Activated naive CD4-positive, alpha-beta T cell treated with anti-CD3 and anti-CD28 coated beads, Interleukin-2, amount 50 U/mL, for 24 hours (primary cell): ENCODE results near the gene TMEM178B.

ENCODE experiments used
- H3K27ac Mint-ChIP-seq: one replicate; pipeline ENCODE4 v1.8.0; 2021; ENCODE audit warnings: mild to moderate bottlenecking, mixed read lengths
- H3K27me3 Mint-ChIP-seq: one replicate; pipeline ENCODE4 v1.8.0; 2021; ENCODE audit warnings: mixed read lengths
- H3K36me3 Mint-ChIP-seq: one replicate; pipeline ENCODE4 v1.8.0; 2021; ENCODE audit warnings: mixed read lengths
- H3K4me1 Mint-ChIP-seq: one replicate; pipeline ENCODE4 v1.8.0; 2021; ENCODE audit warnings: mixed read lengths
- H3K4me3 Mint-ChIP-seq: one replicate; pipeline ENCODE4 v1.8.0; 2021; ENCODE audit warnings: mild to moderate bottlenecking, mixed read lengths
- H3K9me3 Mint-ChIP-seq: one replicate; pipeline ENCODE4 v1.8.0; 2021; ENCODE audit warnings: mixed read lengths

The TMEM178B gene

GRCh38 chr7:141451232-141451631 is 377.4 kb downstream of the TMEM178B start:
- Mint-ChIP-seq H3K36me3 (no peaks in the 10 kb centered on the region), H3K4me3 (no peak overlapping the region), H3K4me1 (no peaks in the 10 kb centered on the region), H3K27me3 (peaks cover 7% of the 10 kb centered on the region), H3K9me3 (no peaks in the 10 kb centered on the region), H3K27ac (no peak overlapping the region)

- H3K27me3 Mint-ChIP-seq: peaks cover 8% of the 10 kb centered on the region
- no peak overlapping the region for H3K27ac Mint-ChIP-seq
- H3K36me3 Mint-ChIP-seq: no peaks in the 10 kb centered on the region
- no peaks in the 10 kb centered on the region for H3K9me3 Mint-ChIP-seq
- H3K4me1 Mint-ChIP-seq: no peaks in the 10 kb centered on the region
- H3K4me3 Mint-ChIP-seq: no peak overlapping the region
Observed at GRCh38 chr7:141452911-141453310, 379.0 kb downstream of the TMEM178B start.

GRCh38 chr7:141454338-141454737 is 380.5 kb downstream of the TMEM178B start:
- no peaks in the 10 kb centered on the region for H3K36me3 Mint-ChIP-seq
- H3K27me3 Mint-ChIP-seq: peaks cover 4% of the 10 kb centered on the region
- no peaks in the 10 kb centered on the region for H3K9me3 Mint-ChIP-seq
- no peak overlapping the region for H3K4me3 Mint-ChIP-seq
- no peak overlapping the region for H3K27ac Mint-ChIP-seq
- H3K4me1 Mint-ChIP-seq: no peaks in the 10 kb centered on the region

- Mint-ChIP-seq H3K27me3 (peaks cover 4% of the 10 kb centered on the region), H3K36me3 (no peaks in the 10 kb centered on the region), H3K9me3 (no peaks in the 10 kb centered on the region), H3K27ac (no peak overlapping the region), H3K4me1 (no peaks in the 10 kb centered on the region), H3K4me3 (no peak overlapping the region)
Observed at GRCh38 chr7:141455723-141456122, 381.9 kb downstream of the TMEM178B start.

- Mint-ChIP-seq H3K4me1 (no peaks in the 10 kb centered on the region), H3K36me3 (no peaks in the 10 kb centered on the region), H3K9me3 (no peaks in the 10 kb centered on the region), H3K27ac (no peak overlapping the region), H3K27me3 (peaks cover 6% of the 10 kb centered on the region), H3K4me3 (no peak overlapping the region)
Observed at GRCh38 chr7:141456298-141456697, 382.4 kb downstream of the TMEM178B start.

GRCh38 chr7:141456711-141457110 is 382.8 kb downstream of the TMEM178B start:
- Mint-ChIP-seq H3K27me3 (peaks cover 6% of the 10 kb centered on the region), H3K27ac (no peak overlapping the region), H3K36me3 (no peaks in the 10 kb centered on the region), H3K4me3 (no peak overlapping the region), H3K9me3 (no peaks in the 10 kb centered on the region), H3K4me1 (no peaks in the 10 kb centered on the region)

GRCh38 chr7:141460781-141461715 is 387.2 kb downstream of the TMEM178B start:
- no peak overlapping the region for H3K4me3 Mint-ChIP-seq
- peaks cover 3% of the 10 kb centered on the region for H3K27me3 Mint-ChIP-seq
- no peaks in the 10 kb centered on the region for H3K36me3 Mint-ChIP-seq
- no peaks in the 10 kb centered on the region for H3K4me1 Mint-ChIP-seq
- H3K27ac Mint-ChIP-seq: no peak overlapping the region
- H3K9me3 Mint-ChIP-seq: no peaks in the 10 kb centered on the region

- Mint-ChIP-seq H3K27ac (no peak overlapping the region), H3K9me3 (no peaks in the 10 kb centered on the region), H3K4me3 (no peak overlapping the region), H3K36me3 (no peaks in the 10 kb centered on the region), H3K27me3 (peaks cover 3% of the 10 kb centered on the region), H3K4me1 (no peaks in the 10 kb centered on the region)
Observed at GRCh38 chr7:141461924-141462323, 388.1 kb downstream of the TMEM178B start.

- Mint-ChIP-seq H3K4me3 (no peak overlapping the region), H3K36me3 (no peaks in the 10 kb centered on the region), H3K27me3 (peaks cover 5% of the 10 kb centered on the region), H3K9me3 (no peaks in the 10 kb centered on the region), H3K27ac (no peak overlapping the region), H3K4me1 (no peaks in the 10 kb centered on the region)
Observed at GRCh38 chr7:141462958-141463357, 389.1 kb downstream of the TMEM178B start.

GRCh38 chr7:141463986-141464385 is 390.1 kb downstream of the TMEM178B start:
- Mint-ChIP-seq H3K4me3 (no peak overlapping the region), H3K27ac (no peak overlapping the region), H3K27me3 (peaks cover 5% of the 10 kb centered on the region), H3K4me1 (no peaks in the 10 kb centered on the region), H3K9me3 (no peaks in the 10 kb centered on the region), H3K36me3 (no peaks in the 10 kb centered on the region)

- peaks cover 5% of the 10 kb centered on the region for H3K27me3 Mint-ChIP-seq
- no peaks in the 10 kb centered on the region for H3K36me3 Mint-ChIP-seq
- no peaks in the 10 kb centered on the region for H3K9me3 Mint-ChIP-seq
Observed at GRCh38 chr7:141464551-141464950, 390.7 kb downstream of the TMEM178B start.

GRCh38 chr7:141466151-141466904 is 392.5 kb downstream of the TMEM178B start:
- no peak overlapping the region for H3K27ac Mint-ChIP-seq
- H3K9me3 Mint-ChIP-seq: no peaks in the 10 kb centered on the region
- H3K27me3 Mint-ChIP-seq: peaks cover 7% of the 10 kb centered on the region
- H3K4me3 Mint-ChIP-seq: no peak overlapping the region
- H3K4me1 Mint-ChIP-seq: no peaks in the 10 kb centered on the region
- H3K36me3 Mint-ChIP-seq: no peaks in the 10 kb centered on the region

More at GRCh38 chr7:141464551-141464950, 390.7 kb downstream of the TMEM178B start:
- no peak overlapping the region for H3K27ac Mint-ChIP-seq
- no peak overlapping the region for H3K4me3 Mint-ChIP-seq
- no peaks in the 10 kb centered on the region for H3K4me1 Mint-ChIP-seq

- Mint-ChIP-seq H3K4me1 (no peaks in the 10 kb centered on the region), H3K4me3 (no peak overlapping the region), H3K36me3 (no peaks in the 10 kb centered on the region), H3K27ac (no peak overlapping the region), H3K9me3 (no peaks in the 10 kb centered on the region), H3K27me3 (peaks cover 8% of the 10 kb centered on the region)
Observed at GRCh38 chr7:141468341-141468740, 394.5 kb downstream of the TMEM178B start.

- Mint-ChIP-seq H3K4me1 (no peaks in the 10 kb centered on the region), H3K27me3 (peaks cover 7% of the 10 kb centered on the region), H3K27ac (no peak overlapping the region), H3K36me3 (no peaks in the 10 kb centered on the region), H3K4me3 (no peak overlapping the region), H3K9me3 (no peaks in the 10 kb centered on the region)
Observed at GRCh38 chr7:141475679-141476078, 401.8 kb downstream of the TMEM178B start.

- no peaks in the 10 kb centered on the region for H3K4me1 Mint-ChIP-seq
- no peak overlapping the region for H3K27ac Mint-ChIP-seq
- H3K36me3 Mint-ChIP-seq: no peaks in the 10 kb centered on the region
- H3K4me3 Mint-ChIP-seq: no peak overlapping the region
- H3K9me3 Mint-ChIP-seq: no peaks in the 10 kb centered on the region
- H3K27me3 Mint-ChIP-seq: peaks cover 16% of the 10 kb centered on the region
Observed at GRCh38 chr7:141477865-141478264, 404.0 kb downstream of the TMEM178B start.

- Mint-ChIP-seq H3K36me3 (no peaks in the 10 kb centered on the region), H3K27me3 (peaks cover 22% of the 10 kb centered on the region), H3K9me3 (no peaks in the 10 kb centered on the region), H3K27ac (no peak overlapping the region), H3K4me3 (no peak overlapping the region), H3K4me1 (no peaks in the 10 kb centered on the region)
Observed at GRCh38 chr7:141478845-141479244, 405.0 kb downstream of the TMEM178B start.
